ENCODE data around the gene SARS1.

GRCh38 chr1:109239047-109239408 lies 25.3 kb downstream of the SARS1 start:
- TF ChIP-seq FOXP2 (optimal IDR thresholded peaks at IDR 0.05; ENCODE audit: control extremely low read depth, extremely low read length, insufficient read depth) (no peak), EZH2 (IDR thresholded peaks at IDR 0.05) (no peak)
